AG04449 (cell line): ENCODE results near the gene TCP1.
"Not testable (repeated sequence)": the region's sequence is repeated elsewhere in the genome, so short reads cannot be mapped to it uniquely, and the experiment has no call there.

ENCODE experiments used
- CTCF ChIA-PET: fragments of 350-600 bp; formaldehyde crosslinking; extraction: SDS; loops from one replicate; lab custom pipeline; 2021; ENCODE audit warnings: antibody characterized with exemption; lab: Yijun Ruan, JAX
- POLR2A ChIA-PET: fragments of 400-600, 350-600 bp; formaldehyde crosslinking; extraction: SDS; loops from one replicate; lab custom pipeline; 2020; ENCODE audit warnings: antibody characterized with exemption, inconsistent platforms; lab: Yijun Ruan, JAX
- DNase-seq: peaks from one replicate; pipeline ENCODE4 v3.0.0-alpha.2; 2010; ENCODE audit warnings: low read depth, low spot score
- H3K4me3 ChIP-seq: 2 replicates; pipeline ENCODE4 v1.5.1; 2011; ENCODE audit warnings: low read depth, mild to moderate bottlenecking, control low read depth, low read length
- TF ChIP-seq, protein P1 (sequence below): IDR thresholded peaks from one replicate; pipeline ENCODE4 v1.5.1; 2011; ENCODE audit warnings: mild to moderate bottlenecking, moderate library complexity, low read length, control low read depth, inconsistent platforms; ENCODE audit not compliant: insufficient read depth; ENCODE audit errors: missing control alignments

The TCP1 gene

DNA sequence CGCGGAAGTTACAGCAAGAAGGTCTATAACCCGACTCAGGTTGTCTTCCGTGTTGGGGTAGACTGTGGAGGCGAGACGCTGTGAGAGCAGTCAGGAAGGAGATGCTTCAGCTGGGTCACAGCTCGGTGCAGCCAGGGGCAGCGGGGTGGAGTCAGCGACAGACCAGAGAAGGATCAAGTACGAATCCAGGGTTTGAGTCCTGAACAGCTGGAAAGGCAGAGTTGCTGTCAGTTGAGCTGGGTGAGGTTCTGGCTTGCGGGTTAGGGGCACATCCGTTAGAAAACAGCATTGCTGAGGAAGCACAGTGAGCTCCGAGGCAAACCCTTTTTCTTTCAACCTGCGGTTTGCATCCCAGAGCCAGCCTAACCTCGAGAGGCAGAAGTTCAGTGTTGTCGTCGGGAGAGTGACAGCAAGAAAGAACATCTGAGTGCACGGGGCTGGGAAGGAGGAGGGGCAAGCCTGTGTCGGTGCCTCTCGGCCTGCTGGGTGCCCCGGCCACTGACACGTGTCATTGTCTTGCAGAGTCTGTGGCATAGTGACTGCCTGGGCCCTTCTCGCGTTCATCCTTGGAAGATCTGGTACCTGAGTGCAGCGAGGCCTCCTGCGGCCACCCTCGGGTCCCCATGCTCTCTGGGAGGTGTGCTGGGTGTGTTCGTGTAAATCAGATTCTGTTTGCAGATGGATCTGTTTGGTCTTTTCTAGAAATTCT is 30.7 kb upstream of the TCP1 start:
- TF ChIP-seq, protein P1, sequence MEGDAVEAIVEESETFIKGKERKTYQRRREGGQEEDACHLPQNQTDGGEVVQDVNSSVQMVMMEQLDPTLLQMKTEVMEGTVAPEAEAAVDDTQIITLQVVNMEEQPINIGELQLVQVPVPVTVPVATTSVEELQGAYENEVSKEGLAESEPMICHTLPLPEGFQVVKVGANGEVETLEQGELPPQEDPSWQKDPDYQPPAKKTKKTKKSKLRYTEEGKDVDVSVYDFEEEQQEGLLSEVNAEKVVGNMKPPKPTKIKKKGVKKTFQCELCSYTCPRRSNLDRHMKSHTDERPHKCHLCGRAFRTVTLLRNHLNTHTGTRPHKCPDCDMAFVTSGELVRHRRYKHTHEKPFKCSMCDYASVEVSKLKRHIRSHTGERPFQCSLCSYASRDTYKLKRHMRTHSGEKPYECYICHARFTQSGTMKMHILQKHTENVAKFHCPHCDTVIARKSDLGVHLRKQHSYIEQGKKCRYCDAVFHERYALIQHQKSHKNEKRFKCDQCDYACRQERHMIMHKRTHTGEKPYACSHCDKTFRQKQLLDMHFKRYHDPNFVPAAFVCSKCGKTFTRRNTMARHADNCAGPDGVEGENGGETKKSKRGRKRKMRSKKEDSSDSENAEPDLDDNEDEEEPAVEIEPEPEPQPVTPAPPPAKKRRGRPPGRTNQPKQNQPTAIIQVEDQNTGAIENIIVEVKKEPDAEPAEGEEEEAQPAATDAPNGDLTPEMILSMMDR, result no peak
- ChIA-PET POLR2A (no interaction called here), CTCF (no interaction called here)
- DNase-seq, result no peak
- H3K4me3 ChIP-seq, result no peak overlapping the region

DNA sequence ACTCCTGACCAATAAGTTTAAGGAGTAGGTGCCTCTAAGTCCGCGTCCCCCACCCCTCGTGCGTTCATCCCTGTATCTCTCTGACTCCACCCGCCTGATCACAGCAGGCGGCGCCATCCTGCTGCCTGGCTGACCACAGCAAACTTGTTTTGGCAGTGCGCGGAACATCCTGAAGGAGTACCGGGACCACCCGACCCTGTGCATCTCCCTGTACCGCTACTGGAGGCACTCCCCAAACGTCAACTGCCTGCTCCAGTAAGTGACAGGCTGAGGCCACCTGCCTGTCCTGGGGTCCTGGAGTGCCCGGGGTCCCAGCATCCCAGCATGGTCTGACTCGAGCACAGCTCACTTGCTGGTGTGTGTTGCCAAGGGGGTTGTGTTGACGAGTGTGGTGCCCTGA is 29.7 kb upstream of the TCP1 start:
- ChIA-PET POLR2A (no interaction called here), CTCF (no interaction called here)
- DNase-seq, result no peak
- no peak overlapping the region for H3K4me3 ChIP-seq
- TF ChIP-seq, protein P1, result no peak

DNA sequence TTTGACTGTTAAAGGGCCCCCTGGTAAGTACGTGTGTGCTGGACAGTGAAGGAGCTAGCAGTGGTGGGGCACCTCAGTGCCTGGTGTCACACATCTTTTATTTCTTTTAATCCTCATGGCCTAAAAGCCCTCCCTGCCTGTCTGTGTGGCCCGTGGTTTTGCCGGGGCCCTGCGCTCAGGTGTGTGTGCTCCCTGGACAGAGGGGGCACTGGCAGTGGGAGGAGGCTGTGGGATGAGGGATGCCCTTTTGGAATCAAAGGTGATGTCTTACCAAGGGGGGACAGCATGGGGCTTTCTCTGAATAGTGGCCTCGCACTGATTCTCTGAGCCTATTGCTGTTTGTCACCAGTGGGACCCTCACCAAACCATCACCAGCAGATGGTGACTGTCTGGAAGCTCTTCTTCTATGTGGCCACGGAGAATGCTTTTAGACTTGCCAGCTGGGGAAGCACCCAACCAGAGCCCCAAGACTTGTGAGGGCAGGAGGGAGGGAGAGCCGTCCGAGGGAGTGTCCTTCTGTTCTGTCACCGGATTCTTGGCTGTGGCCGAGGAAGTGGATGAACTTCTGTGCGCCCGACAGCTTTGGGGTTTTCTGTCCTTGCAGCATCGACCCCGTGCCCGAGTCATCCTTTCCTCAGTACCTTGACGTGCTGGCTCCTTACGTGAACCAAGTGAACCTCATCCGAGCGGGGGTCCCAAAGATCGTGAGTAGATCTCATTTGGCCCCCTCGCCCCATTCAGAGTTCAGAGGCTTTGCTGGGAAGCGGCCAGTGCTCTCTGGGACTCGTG is 28.7 kb upstream of the TCP1 start:
- POLR2A ChIA-PET, result no interaction called here
- TF ChIP-seq, protein P1, result no peak
- CTCF ChIA-PET, result no interaction called here
- no peak overlapping the region for H3K4me3 ChIP-seq
- no peak for DNase-seq

DNA sequence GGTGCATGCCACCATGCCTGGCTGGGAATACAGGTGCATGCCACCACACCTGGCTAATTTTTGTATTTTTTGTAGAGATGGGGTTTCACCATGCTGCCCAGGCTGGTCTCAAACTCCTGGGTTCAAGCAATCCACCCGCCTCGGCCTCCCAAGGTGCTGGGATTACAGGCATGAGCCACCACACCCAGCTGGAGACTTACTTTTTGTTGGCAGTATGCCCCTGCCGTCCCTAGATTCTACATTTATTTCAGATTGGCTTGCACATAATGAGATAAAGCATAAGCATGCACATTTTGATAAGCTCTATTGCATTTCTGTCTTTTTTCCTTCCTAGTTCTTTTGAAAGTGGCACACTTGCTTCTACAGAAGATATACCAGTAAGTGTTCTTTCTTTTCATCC is 27.4 kb upstream of the TCP1 start:
- POLR2A ChIA-PET, CTCF ChIA-PET: not testable (repeated sequence)

DNA sequence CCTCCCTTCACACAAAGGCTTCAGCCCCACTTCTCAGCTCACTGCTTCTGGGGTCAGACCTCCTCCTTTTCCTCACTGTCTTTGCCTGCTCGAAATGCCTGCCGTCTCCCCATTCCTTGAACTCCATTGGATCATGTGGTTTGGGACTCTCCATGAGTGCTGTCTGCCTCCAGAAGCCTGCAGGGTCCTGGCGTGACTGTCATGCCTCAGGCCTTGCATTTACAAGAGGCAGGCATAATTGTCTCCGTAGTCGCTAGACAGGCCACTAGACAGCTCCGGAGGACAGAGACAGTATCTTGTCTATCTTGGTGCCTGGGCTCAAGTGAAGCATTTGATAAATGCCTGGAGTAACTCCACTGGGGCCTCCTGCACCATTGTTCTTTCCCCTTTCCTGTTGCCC is 26.0 kb upstream of the TCP1 start:
- no peak for DNase-seq
- TF ChIP-seq, protein P1, result no peak
- ChIA-PET CTCF (interaction anchor here (1.0 kb wide), 1 partner anchor 13 kb away, joined by 3 read pairs; no protein-coding TSS in a partner anchor), POLR2A (no interaction called here)
- H3K4me3 ChIP-seq, result no peak overlapping the region

More for the DNA sequence above, 27.4 kb upstream of the TCP1 start:
- DNase-seq, H3K4me3 ChIP-seq: not testable (repeated sequence)

DNA sequence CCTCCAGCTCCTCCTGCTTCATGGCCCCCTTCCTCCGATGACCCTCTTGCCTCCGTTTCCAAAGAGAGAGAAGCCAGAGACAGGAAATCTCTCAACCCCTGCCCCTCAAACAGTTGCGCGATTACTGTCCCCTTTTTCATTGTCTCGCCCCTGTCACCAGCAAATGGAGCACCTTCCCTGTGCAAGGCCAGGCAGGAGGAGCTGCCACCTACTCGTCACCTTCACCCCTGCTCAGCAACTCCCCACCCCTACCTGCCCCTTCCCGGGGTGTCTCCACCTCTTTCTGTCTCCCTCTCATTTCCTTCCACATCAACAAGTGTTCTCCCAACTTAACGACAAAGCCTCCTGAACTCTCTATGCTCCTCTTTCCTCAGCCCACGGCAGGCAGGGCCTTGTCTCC is 24.4 kb upstream of the TCP1 start:
- no peak for DNase-seq
- TF ChIP-seq, protein P1, result no peak
- ChIA-PET CTCF (no interaction called here), POLR2A (no interaction called here)
- H3K4me3 ChIP-seq, result no peak overlapping the region
